SK-N-DZ (cell line): ENCODE data around the gene HSF2BP.

Source experiments
- small RNA-seq, 2 experiments: library from RNA; depleted of rRNA; stranded (forward); fragments of <200 nt; gene quantifications; one replicate each; pipeline ENCODE3, GENCODE V24; 2014

Gene HSF2BP

Small RNA genes lying within 50 kb of the gene (small RNA-seq; reads per million reads assigned to genes)
- 0 reads per million in 2 experiments for gene MIR6070
